Astrocyte of the spinal cord (primary cell): Measurements from ENCODE around the gene QKI.

Experiments
- DNase-seq: peaks from one replicate; pipeline ENCODE4 v3.0.0; 2011; ENCODE audit warnings: low read depth, low spot score
- H3K4me3 ChIP-seq: 2 replicates; pipeline ENCODE4 v1.5.1; 2011; ENCODE audit warnings: low read depth, mild to moderate bottlenecking, low read length, moderate library complexity
- CTCF ChIP-seq: IDR thresholded peaks from 2 replicates; pipeline ENCODE4 v1.5.1; 2012; ENCODE audit warnings: low read depth, mild to moderate bottlenecking, low read length, inconsistent platforms
- in situ Hi-C: cut with HindIII; loops from 2 replicates; pipeline ENCODE4 v1.10.0; 2017; ENCODE audit warnings: low sequenced_read_pairs

Gene QKI

GRCh38 chr6:163412341-163412740 is 2.2 kb upstream of the QKI start:
- in situ Hi-C loops: no loop called here
- TF ChIP-seq CTCF: no peak
- H3K4me3 ChIP-seq: peak overlapping the region; percentile 66
- no peak for DNase-seq

GRCh38 chr6:163412801-163413344 is 1.6 kb upstream of the QKI start:
- TF ChIP-seq CTCF: no peak
- in situ Hi-C loops: no loop called here
- DNase-seq: peak; percentile 46
- H3K4me3 ChIP-seq: peak overlapping the region; percentile 66

GRCh38 chr6:163413345-163414116 is 987 bp upstream of the QKI start:
- peak overlapping the region; percentile 66 for H3K4me3 ChIP-seq
- TF ChIP-seq CTCF: no peak
- in situ Hi-C loops: no loop called here
- peak; percentile 92 for DNase-seq

GRCh38 chr6:163414946-163415619 is 565 bp downstream of the QKI start:
- DNase-seq: no peak
- in situ Hi-C loops: no loop called here
- TF ChIP-seq CTCF: no peak
- H3K4me3 ChIP-seq: peak overlapping the region; percentile 94

GRCh38 chr6:163415620-163416556 is 1.4 kb downstream of the QKI start:
- in situ Hi-C loops: no loop called here
- peak overlapping the region; percentile 94 for H3K4me3 ChIP-seq
- no peak for TF ChIP-seq CTCF
- peak; percentile 73 for DNase-seq

GRCh38 chr6:163416557-163417253 is 2.2 kb downstream of the QKI start:
- in situ Hi-C loops: no loop called here
- DNase-seq: peak; percentile 93
- H3K4me3 ChIP-seq: peak overlapping the region; percentile 94
- TF ChIP-seq CTCF: peak; percentile 53
